OCI-LY3 (cell line): Measurements from ENCODE around the gene SLFN12.

Source experiments
- CTCF ChIP-seq: fragments of 200-600, 300-600 bp; sonication (generic); IDR thresholded peaks from 2 replicates; pipeline ENCODE4 v1.5.1; 2014; ENCODE audit warnings: antibody characterized with exemption, low read length, low read depth
- EZH2phosphoT487 ChIP-seq: fragments of 200-600 bp; shearing (Covaris generic); IDR thresholded peaks from 2 replicates; pipeline ENCODE4 v1.6.1; 2018; ENCODE audit warnings: antibody characterized with exemption, mixed run types, low read depth

GRCh38 chr17:35460354-35460851 is 28.1 kb upstream of the SLFN12 start:
- no peak for TF ChIP-seq CTCF
- no peak for TF ChIP-seq EZH2phosphoT487
